ENCODE measurements around the gene CSKMT.
"Not testable (repeated sequence)": the region's sequence is repeated elsewhere in the genome, so short reads cannot be mapped to it uniquely, and the experiment has no call there.

Gene CSKMT

GRCh38 chr11:62665075-62665598, at the start of gene CSKMT, which contains the start of gene C11orf98:
TSS of gene CSKMT (plus strand) at chr11:62665312. CDS start at chr11:62665880, 568 bp downstream.
TSS of gene C11orf98 (minus strand) at chr11:62665210. CDS start at chr11:62665169, 41 bp downstream.
- DNase-seq (ENCODE audit: low read depth): peak; percentile 96

- no peak for DNase-seq (ENCODE audit: low read depth)
Measured at GRCh38 chr11:62615521-62615920, 49.6 kb upstream of the CSKMT start.

DNA sequence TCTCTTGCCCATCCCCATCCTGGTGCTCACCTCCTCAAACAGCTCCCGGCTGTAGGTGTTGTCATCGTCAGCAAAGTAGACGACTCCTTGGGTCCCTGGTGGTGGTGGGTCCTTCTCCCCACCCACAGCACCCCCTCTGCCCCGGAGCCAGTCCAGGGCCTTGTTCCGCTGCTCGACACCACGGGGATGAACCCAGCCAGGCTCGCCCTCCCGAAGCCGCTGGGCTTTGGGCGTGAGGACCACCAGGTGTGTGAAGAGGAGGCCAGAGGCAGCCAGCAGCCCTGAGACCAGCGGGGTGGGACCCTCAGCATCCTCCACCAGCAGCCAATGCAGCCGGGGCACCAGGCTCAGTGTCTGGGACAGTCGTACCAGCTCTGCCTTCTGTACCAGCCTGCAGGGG, 48.2 kb upstream of the CSKMT start:
- DNase-seq (ENCODE audit: low read depth): not testable (repeated sequence)

GRCh38 chr11:62621027-62621566, 44.0 kb upstream of the CSKMT start:
- no peak for DNase-seq (ENCODE audit: low read depth)

- peak; percentile 92 for DNase-seq (ENCODE audit: low read depth)
Measured at GRCh38 chr11:62621567-62622470, 43.3 kb upstream of the CSKMT start, which contains the start of gene B3GAT3. TSS of gene B3GAT3 (minus strand) at chr11:62621986. CDS start at chr11:62621947, 39 bp downstream.

DNA sequence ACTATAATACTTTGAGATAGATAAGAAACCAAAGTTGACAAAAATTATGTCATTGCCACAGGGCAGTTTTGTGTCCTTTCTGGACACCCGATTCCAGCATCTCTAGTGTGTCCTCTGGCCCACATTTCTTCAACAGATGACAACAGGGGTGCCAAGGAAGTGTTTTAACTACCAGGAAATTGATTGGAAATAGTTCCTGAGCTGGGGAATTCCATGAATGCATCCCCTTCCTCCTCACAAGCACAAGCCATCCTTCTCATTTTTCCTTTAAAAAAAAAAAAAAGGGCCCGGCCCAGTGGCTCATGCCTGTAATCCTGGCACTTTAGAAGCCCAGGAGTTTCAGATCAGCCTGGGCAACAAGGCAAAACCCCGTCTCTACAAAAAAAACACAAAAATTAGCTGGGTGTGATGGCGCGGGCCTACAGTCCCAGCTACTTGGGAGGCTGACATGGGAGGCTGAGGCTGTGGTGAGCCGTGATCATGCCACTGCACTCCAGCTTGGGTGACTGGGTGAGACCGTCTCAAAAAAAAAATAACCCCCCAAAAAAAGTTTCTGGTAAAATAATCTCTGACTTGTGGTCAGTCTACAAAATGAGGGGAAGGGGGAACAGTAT, 42.5 kb upstream of the CSKMT start:
- DNase-seq (ENCODE audit: low read depth): no peak

GRCh38 chr11:62627713-62628112, 37.4 kb upstream of the CSKMT start:
- DNase-seq (ENCODE audit: low read depth): no peak

DNA sequence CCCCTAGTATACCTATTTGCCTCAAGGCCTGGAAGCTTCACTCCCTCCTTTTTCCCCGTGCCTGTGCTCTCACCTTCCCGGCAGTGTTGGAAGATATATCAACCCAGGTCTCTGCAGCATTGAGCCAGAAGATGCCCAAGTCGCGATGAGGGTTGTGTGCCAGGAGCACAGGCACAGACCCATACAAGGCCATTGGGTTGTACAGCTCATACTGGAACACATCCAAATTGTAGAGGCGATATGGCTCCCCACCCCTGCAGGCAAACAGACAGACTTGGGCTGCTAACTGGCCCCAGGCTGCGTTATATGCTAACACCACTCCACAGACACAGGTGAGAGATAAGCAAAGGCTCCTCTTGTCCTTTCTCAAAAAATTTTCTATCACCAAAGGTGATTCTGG, 32.6 kb upstream of the CSKMT start:
- no peak for DNase-seq (ENCODE audit: low read depth)

GRCh38 chr11:62644220-62644619, 20.9 kb upstream of the CSKMT start:
- DNase-seq (ENCODE audit: low read depth): no peak

DNA sequence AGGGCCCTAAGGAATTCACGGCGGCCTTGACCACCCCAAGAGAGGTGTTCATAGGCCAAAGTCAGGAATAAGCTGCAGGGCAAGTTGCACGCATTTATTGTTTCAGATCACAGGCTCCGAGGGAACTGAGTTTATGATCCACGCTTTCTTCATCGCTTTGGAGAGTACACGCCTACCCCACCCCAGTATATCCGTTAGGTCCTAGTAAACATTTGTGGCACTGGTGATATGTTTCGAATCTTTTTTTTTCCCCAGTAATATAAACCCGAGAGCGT, 19.5 kb upstream of the CSKMT start:
- DNase-seq (ENCODE audit: low read depth): no peak

DNA sequence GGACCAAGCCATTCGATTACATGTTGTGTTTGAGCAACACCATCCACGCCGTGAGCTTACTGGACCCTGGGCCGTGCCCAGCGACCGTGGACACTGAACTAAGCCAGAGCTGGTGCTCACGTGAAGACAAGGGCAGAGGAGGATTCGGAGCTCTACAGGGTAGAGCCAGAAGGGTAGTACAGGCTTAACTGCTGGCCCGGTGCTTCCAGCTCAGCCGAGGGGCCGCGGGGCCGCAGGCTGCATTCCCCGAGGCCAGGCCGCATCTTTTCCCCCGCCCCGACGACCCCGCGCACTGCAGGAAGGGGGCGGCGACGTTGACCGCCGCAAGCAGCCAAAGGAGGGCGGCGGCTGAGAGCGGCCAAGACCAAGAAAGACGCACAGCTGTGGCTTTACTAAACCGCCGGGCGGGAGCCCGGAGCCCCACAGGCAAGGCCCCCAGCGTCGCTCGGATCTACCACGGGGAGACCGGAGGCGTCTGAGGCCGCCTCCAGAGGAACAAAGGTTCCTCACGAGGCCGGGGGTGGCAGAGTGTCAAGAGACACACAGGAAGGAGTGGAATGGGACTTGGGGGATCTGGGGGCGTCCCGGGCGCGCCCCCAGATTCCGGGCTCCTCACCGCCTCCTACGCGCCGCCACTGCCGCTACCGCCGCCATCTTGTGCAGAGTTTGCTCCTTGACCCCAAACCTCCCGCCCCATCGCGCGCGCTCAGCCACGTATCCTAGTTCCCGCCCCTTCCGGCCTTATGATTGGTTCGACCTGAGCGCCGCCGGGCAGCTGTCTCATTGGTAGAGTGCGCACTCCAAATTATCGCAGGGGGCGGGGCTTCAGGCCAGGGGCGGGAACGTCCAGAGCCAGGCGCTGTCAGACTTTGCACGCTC, 18.9 kb upstream of the CSKMT start, which contains the start of gene GANAB:
TSS of gene GANAB (minus strand) at position 668 of the 879 bp plus-strand sequence. CDS start at position 654, 14 bp downstream.
- peak; percentile 99 for DNase-seq (ENCODE audit: low read depth)

DNA sequence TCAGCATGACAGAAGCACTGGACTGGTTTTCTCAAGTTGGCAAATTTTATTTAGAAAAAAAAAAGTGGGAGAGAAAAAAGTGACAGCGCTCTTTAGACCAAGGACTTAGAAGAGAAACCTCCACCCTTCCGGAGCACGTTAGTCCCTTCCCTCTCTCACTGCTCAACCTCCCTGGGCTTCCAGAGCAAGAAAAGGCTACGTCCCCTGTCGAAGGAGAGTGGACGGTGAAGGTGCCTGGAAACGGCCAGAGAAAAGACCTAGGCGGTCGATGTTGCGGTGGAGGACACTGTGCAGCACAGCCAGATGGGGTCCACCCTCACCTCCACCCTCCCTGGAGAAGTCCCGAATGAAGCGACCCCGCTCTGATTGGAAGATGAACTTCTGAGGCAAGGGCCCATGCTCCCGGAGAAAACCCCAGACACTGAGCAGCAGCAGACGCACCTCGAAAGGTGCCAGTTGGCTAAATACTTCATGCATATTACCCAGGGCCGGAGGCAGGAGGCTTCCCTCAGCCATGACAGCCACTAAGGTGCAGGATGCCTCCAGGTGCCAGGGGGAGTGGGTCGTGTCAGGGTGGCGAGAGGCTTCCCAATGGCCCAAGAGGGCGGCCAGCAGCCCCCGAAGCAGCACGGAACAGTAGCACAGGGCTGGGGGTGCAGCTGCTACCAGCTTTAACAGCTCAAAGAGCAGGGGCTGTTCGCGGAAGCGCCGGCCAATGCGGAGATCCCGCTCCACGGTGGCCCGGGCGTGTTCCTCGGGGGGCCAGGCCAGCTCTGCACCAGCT, 18.1 kb upstream of the CSKMT start:
- DNase-seq (ENCODE audit: low read depth): no peak

DNA sequence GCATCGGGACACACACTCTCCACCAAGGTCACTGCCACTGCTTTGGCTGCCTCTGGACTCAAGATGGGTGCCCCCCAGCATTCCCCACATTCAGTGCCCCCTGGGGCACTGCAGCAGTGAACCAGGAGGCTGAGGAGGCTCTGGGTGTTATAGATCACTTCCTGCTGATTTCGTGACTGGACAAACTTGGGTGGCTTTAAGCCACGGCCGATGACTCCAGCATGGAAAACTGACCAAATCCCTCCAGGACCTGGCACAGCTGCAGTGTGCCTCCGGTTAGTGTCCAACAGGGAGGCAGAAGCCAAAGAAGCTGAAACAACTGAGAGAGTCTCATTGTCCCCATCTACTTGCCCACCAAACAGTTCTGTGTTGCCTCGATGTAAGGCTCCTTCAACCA, 17.5 kb upstream of the CSKMT start:
- DNase-seq (ENCODE audit: low read depth): no peak

DNA sequence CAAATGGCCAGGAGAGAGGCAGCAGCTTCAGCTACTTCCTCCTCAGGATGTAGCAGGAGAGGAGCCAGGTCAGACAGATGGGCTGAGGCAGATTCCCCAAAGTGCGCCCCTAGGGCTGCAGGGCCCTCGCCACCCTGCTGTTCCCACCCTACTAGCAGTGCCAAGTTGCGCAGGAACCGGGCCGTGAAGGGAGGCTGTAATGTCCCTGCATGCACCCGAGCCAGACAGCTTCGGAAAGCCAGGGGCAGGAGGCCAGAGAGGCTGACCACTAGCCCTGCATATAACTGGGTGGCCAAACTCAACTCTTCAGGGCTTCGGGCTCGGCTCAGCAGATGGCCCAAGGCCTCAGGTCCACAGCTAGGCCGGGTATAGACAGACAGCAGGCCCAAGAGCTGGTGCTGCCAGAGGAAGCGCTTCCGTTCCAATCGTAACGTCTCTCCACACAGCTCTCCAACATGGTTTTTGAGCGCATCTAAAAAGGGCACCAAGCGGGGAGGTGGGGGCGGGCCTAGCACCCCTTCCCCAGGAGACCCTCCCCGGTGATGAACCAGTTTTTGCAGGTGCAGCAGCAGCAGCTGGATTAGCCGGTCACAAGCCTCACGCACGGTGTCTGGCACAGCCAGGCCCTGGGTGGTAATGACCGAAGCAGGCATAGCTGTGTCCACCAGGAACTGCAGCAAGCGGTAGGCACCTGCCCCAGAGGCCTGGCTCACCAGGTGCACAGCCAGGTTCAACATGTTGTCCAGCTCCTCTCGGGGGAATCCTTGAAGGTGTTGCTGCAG, 16.7 kb upstream of the CSKMT start:
- no peak for DNase-seq (ENCODE audit: low read depth)

DNA sequence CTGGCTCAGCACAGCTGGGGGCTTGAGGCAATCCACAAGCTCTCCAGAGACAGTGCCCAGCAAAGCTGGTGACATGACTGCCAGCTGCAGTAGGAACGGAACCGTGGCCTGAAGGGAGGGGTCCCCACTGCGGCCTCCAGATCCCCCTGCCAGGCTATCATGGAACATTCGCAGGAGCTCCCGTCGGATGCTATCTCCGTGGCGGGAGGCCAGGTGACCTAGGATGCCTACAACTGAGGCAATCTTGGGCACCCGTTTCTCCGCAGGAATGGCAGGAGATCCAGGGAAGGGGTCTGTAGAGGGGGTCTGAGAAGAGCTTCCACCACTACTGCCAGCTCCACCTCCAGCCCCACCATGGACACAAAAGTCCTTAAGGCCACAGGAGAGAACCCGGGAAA, 16.1 kb upstream of the CSKMT start:
- DNase-seq (ENCODE audit: low read depth): no peak

GRCh38 chr11:62649486-62649885, 15.6 kb upstream of the CSKMT start:
- DNase-seq (ENCODE audit: low read depth): no peak

- DNase-seq (ENCODE audit: low read depth): not testable (repeated sequence)
Measured at GRCh38 chr11:62650283-62650682, 14.8 kb upstream of the CSKMT start.

DNA sequence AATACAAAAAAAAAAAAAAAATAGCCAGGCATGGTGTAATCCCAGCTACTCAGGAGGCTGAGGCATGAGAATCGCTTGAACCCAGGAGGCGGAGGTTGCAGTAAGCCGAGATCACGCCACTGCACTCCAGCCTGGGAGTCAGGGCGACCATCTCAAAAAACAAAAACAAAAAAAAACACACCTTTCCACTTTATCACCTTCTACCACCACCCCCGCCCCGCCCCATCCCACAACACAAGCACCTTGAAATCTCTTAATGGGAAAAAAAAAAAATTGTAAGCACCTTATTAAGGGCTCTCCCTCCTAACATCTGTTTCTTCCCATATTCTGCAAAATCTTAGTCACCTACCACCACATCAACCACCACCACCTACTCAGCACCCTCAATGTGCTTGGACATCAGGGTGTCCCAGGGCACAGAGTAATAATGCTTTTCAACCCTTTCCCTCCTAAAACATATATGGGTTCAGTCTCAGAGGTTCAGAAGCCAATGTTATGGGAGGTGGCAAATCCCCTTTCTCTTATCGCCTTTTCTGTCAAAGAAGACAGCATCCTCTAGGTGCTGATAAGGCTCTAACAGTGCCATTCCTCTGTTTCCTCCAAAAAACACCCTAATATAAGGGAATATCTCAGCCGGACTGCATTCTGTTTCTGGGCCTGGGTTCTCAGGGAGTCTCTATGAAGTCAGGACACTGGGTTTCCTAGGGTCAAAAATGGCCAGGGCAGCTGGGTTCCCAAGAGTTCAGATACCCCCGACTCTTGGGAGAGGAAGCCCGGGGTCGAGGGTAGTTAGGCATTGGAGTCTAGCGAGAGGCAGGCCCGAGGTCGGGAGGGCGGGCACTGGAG, 12.7 kb upstream of the CSKMT start:
- DNase-seq (ENCODE audit: low read depth): no peak

DNA sequence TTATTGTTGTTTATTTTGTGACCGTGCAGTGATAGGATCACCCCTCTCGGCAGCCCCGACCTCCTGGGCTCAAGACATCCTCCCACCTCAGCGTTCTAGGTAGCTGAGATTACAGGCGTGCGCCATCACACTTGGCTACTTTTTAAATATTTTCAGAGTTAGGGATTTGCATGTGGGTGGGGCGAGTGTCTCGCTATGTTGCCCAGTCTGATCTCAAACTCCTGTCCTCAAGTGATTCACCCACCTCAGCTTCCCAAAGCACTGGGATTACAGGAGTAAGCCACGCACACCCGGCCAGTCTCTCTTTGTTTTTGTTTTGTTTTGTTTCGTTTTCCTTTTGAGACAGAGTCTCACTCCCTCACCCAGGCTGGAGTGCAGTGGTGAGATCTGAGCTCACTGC, 10.8 kb upstream of the CSKMT start:
- DNase-seq (ENCODE audit: low read depth): no peak

All from stimulated activated CD8-positive, alpha-beta memory T cell treated with anti-CD3 and anti-CD28 coated beads, Interleukin-7, amount 100 ng/mL, for 24 hours (primary cell).